Urinary bladder (tissue), 4 donors: Measurements from ENCODE around the gene MYO1B. TPM values are rescaled to one million over a fixed set of nuclear protein-coding genes. Genes with fewer than 3 reads are reported as not detected.

Experiments used
- DNase-seq: peaks from one replicate; pipeline ENCODE4 v3.0.0-alpha.2; 2015; ENCODE audit errors: extremely low spot score
- H3K27ac ChIP-seq: one replicate; pipeline ENCODE4 v1.5.1; 2013; ENCODE audit warnings: low read depth, mild to moderate bottlenecking, moderate library complexity
- H3K36me3 ChIP-seq: one replicate; pipeline ENCODE4 v1.6.1; 2013; ENCODE audit warnings: mild to moderate bottlenecking, moderate library complexity; ENCODE audit not compliant: insufficient read depth
- H3K4me1 ChIP-seq: one replicate; pipeline ENCODE4 v1.6.1; 2013; ENCODE audit warnings: mild to moderate bottlenecking, moderate library complexity; ENCODE audit not compliant: insufficient read depth
- H3K4me3 ChIP-seq: one replicate; pipeline ENCODE4 v1.5.1; 2013; ENCODE audit warnings: low read depth, low read length
- WGBS: extraction: QIAGEN DNeasy Blood & Tissue Kit; methylation state at CpG from one replicate; pipeline ENCODE4 v1.1.7; 2013; 5-methylcytosine and 5-hydroxymethylcytosine counted together
- polyA plus RNA-seq: library from polyadenylated mRNA; stranded (reverse); fragments of 200-250 nt; gene quantifications from one replicate; pipeline ENCODE4 v1.2.3, GENCODE V29; 2013
- total RNA-seq: library from RNA; depleted of rRNA; stranded (reverse); fragments of >200 nt; gene quantifications from one replicate; pipeline ENCODE4 v1.2.3, GENCODE V29; 2014
- donor health status: healthy with polysubstance abuse.
- donor health status: healthy.

The MYO1B gene
- total and polyA plus RNA-seq, 2 donors: 8.7 to 138 TPM

GRCh38 chr2:191215666-191216065 lies 29.5 kb upstream of the MYO1B start:
- Histone ChIP-seq H3K36me3 (no peaks in the 10 kb centered on the region), H3K27ac (no peak overlapping the region), H3K4me3 (no peak overlapping the region), H3K4me1 (no peaks in the 10 kb centered on the region)
- DNase-seq: no peak

- no peak overlapping the region for H3K4me3 ChIP-seq
These were observed 27.6 kb upstream of the MYO1B start for GRCh38 chr2:191217580-191217979.

GRCh38 chr2:191218292-191218898 lies 26.8 kb upstream of the MYO1B start:
- DNase-seq: peak; percentile 31
- 36% methylated on average over 5 of the region's 5 CpGs for WGBS
- H3K4me3 ChIP-seq: no peak overlapping the region

More at GRCh38 chr2:191217580-191217979, 27.6 kb upstream of the MYO1B start:
- no peaks in the 10 kb centered on the region for H3K36me3 ChIP-seq
- 24% methylated on average over 1 of the region's 1 CpG for WGBS
- no peaks in the 10 kb centered on the region for H3K4me1 ChIP-seq
- DNase-seq: no peak
- no peak overlapping the region for H3K27ac ChIP-seq

GRCh38 chr2:191220671-191221070 lies 24.5 kb upstream of the MYO1B start:
- no peak for DNase-seq
- Histone ChIP-seq H3K4me1 (no peaks in the 10 kb centered on the region), H3K4me3 (no peak overlapping the region), H3K27ac (no peak overlapping the region), H3K36me3 (no peaks in the 10 kb centered on the region)
- WGBS: 90% methylated on average over 2 of the region's 2 CpGs

More at GRCh38 chr2:191218292-191218898, 26.8 kb upstream of the MYO1B start:
- Histone ChIP-seq H3K36me3 (no peaks in the 10 kb centered on the region), H3K4me1 (no peaks in the 10 kb centered on the region), H3K27ac (no peak overlapping the region)

- H3K27ac ChIP-seq: no peak overlapping the region
- no peak for DNase-seq
- no peak overlapping the region for H3K4me3 ChIP-seq
- no peaks in the 10 kb centered on the region for H3K36me3 ChIP-seq
- 81% methylated on average over 5 of the region's 5 CpGs for WGBS
- H3K4me1 ChIP-seq: no peaks in the 10 kb centered on the region
These were observed 23.5 kb upstream of the MYO1B start for GRCh38 chr2:191221666-191222065.

GRCh38 chr2:191222507-191222906 lies 22.7 kb upstream of the MYO1B start:
- Histone ChIP-seq H3K27ac (no peak overlapping the region), H3K36me3 (no peaks in the 10 kb centered on the region), H3K4me3 (no peak overlapping the region), H3K4me1 (no peaks in the 10 kb centered on the region)
- DNase-seq: no peak
- WGBS: 66% methylated on average over 4 of the region's 4 CpGs

- no peak overlapping the region for H3K27ac ChIP-seq
- WGBS: 90% methylated on average over 3 of the region's 3 CpGs
- DNase-seq: no peak
- no peak overlapping the region for H3K4me3 ChIP-seq
- no peaks in the 10 kb centered on the region for H3K36me3 ChIP-seq
- H3K4me1 ChIP-seq: no peaks in the 10 kb centered on the region
These were observed 22.3 kb upstream of the MYO1B start for GRCh38 chr2:191222952-191223351.

GRCh38 chr2:191225126-191225525 lies 20.1 kb upstream of the MYO1B start:
- Histone ChIP-seq H3K4me3 (no peak overlapping the region), H3K27ac (no peak overlapping the region), H3K36me3 (no peaks in the 10 kb centered on the region), H3K4me1 (no peaks in the 10 kb centered on the region)
- 96% methylated on average over 1 of the region's 1 CpG for WGBS
- DNase-seq: no peak

- no peaks in the 10 kb centered on the region for H3K36me3 ChIP-seq
- no peak overlapping the region for H3K27ac ChIP-seq
- H3K4me3 ChIP-seq: no peak overlapping the region
- DNase-seq: no peak
- no peaks in the 10 kb centered on the region for H3K4me1 ChIP-seq
- WGBS: 93% methylated on average over 1 of the region's 1 CpG
These were observed 19.5 kb upstream of the MYO1B start for GRCh38 chr2:191225690-191226089.

GRCh38 chr2:191226196-191226595 lies 19.0 kb upstream of the MYO1B start:
- no peak for DNase-seq
- Histone ChIP-seq H3K4me3 (no peak overlapping the region), H3K27ac (no peak overlapping the region), H3K4me1 (no peaks in the 10 kb centered on the region), H3K36me3 (no peaks in the 10 kb centered on the region)
- 16% methylated on average over 2 of the region's 2 CpGs for WGBS

- DNase-seq: no peak
- WGBS: 93% methylated on average over 2 of the region's 2 CpGs
- H3K27ac ChIP-seq: no peak overlapping the region
- H3K4me3 ChIP-seq: no peak overlapping the region
- no peaks in the 10 kb centered on the region for H3K4me1 ChIP-seq
- no peaks in the 10 kb centered on the region for H3K36me3 ChIP-seq
These were observed 16.9 kb upstream of the MYO1B start for GRCh38 chr2:191228333-191228732.

GRCh38 chr2:191228861-191229260 lies 16.3 kb upstream of the MYO1B start:
- H3K27ac ChIP-seq: no peak overlapping the region
- no peak overlapping the region for H3K4me3 ChIP-seq
- no peaks in the 10 kb centered on the region for H3K36me3 ChIP-seq
- no peak for DNase-seq
- 80% methylated on average over 6 of the region's 6 CpGs for WGBS
- no peaks in the 10 kb centered on the region for H3K4me1 ChIP-seq

GRCh38 chr2:191230174-191230573 lies 15.0 kb upstream of the MYO1B start:
- no peak overlapping the region for H3K27ac ChIP-seq
- DNase-seq: no peak
- H3K4me3 ChIP-seq: no peak overlapping the region
- no peaks in the 10 kb centered on the region for H3K4me1 ChIP-seq
- H3K36me3 ChIP-seq: no peaks in the 10 kb centered on the region
- WGBS: 69% methylated on average over 5 of the region's 5 CpGs

GRCh38 chr2:191231995-191232394 lies 13.2 kb upstream of the MYO1B start:
- Histone ChIP-seq H3K4me3 (no peak overlapping the region), H3K4me1 (no peaks in the 10 kb centered on the region), H3K36me3 (no peaks in the 10 kb centered on the region), H3K27ac (no peak overlapping the region)
- 44% methylated on average over 2 of the region's 2 CpGs for WGBS
- no peak for DNase-seq

- Histone ChIP-seq H3K4me3 (no peak overlapping the region), H3K36me3 (no peaks in the 10 kb centered on the region), H3K27ac (no peak overlapping the region), H3K4me1 (no peaks in the 10 kb centered on the region)
- DNase-seq: no peak
- WGBS: 74% methylated on average over 5 of the region's 5 CpGs
These were observed 11.7 kb upstream of the MYO1B start for GRCh38 chr2:191233533-191233932.
